HCT116 (cell line): Measurements from ENCODE around the gene ELAPOR2. TPM values are rescaled to one million over a fixed set of nuclear protein-coding genes. Genes with fewer than 3 reads are reported as not detected.

ENCODE experiments used
- ATAC-seq: fragments of 200-7000 bp; cut with Tn5 transposase; 2 replicates; pipeline ENCODE4 v1.9.1; 2020; ENCODE audit warnings: mild to moderate bottlenecking, moderate library complexity
- BruUV-seq: library from RNA; stranded (reverse); fragments of 400-500 nt; replicated peaks from 2 replicates; lab custom pipeline; 2021; lab: Mats Ljungman, UMichigan
- CTCF ChIA-PET: fragments of 300-600 bp; sonication (Branson Sonifier 250); formaldehyde crosslinking; loops from one replicate; lab custom pipeline; 2021; ENCODE audit warnings: antibody characterized with exemption; lab: Charles Lee
- POLR2A ChIA-PET: fragments of 300-600, 350-600 bp; sonication (Branson Sonifier 250); formaldehyde crosslinking; loops from one replicate; lab custom pipeline; 2021; ENCODE audit warnings: antibody characterized with exemption; lab: Charles Lee
- RAD21 ChIA-PET, 2 experiments: fragments of 300-600 bp; sonication (Branson Sonifier 250); formaldehyde crosslinking; loops; one replicate each; lab custom pipeline; 2023; ENCODE audit warnings: low total read pairs in 2 of 2; ENCODE audit not compliant: uncharacterized antibody in 2 of 2, unreplicated experiment in 2 of 2, low non-redundant PET in 1 of 2; lab: Charles Lee
- DNase-seq: peaks from one replicate; pipeline ENCODE4 v3.0.0-alpha.2; 2010; ENCODE audit warnings: low read depth, low spot score
- H2AFZ ChIP-seq: fragments of 200-600 bp; shearing (Covaris generic), sonication (generic); 2 replicates; pipeline ENCODE4 v1.6.1; 2017; ENCODE audit warnings: low read depth, mixed run types, mixed read lengths, antibody characterized with exemption, low read length; ENCODE audit not compliant: poor library complexity, severe bottlenecking
- H3K27ac ChIP-seq: 2 replicates; pipeline ENCODE4 v1.5.1; 2012; ENCODE audit warnings: low read depth, low read length
- H3K27me3 ChIP-seq: fragments of 200-600 bp; sonication (generic); 2 replicates; pipeline ENCODE4 v1.6.1; 2016; ENCODE audit warnings: mixed run types, low read length, mixed read lengths; ENCODE audit not compliant: insufficient read depth
- H3K36me3 ChIP-seq, 2 experiments: fragments of 200-500 bp in 1 of 2; fragments of 200-600 bp in 1 of 2; sonication (Bioruptor generic) in 1 of 2; sonication (generic) in 1 of 2; 2 replicates each; pipeline versions ENCODE4 v1.5.1 to v1.6.1; 2014 to 2016; ENCODE audit warnings: low read length in 2 of 2, inconsistent platforms in 1 of 2, mixed read lengths in 1 of 2, mixed run types in 1 of 2; ENCODE audit not compliant: insufficient read depth in 2 of 2, control insufficient read depth in 1 of 2
- H3K4me1 ChIP-seq, 2 experiments: fragments of 200-600 bp in 1 of 2; sonication (generic) in 1 of 2; 2 replicates each; pipeline versions ENCODE4 v1.5.1 to v1.6.1; 2012 to 2017; ENCODE audit warnings: low read length in 2 of 2, inconsistent platforms in 1 of 2, mild to moderate bottlenecking in 1 of 2, mixed read lengths in 1 of 2, mixed run types in 1 of 2, moderate library complexity in 1 of 2; ENCODE audit not compliant: insufficient read depth in 2 of 2, control insufficient read depth in 1 of 2
- H3K4me2 ChIP-seq: fragments of 200-600 bp; sonication (generic); 2 replicates; pipeline ENCODE4 v1.6.1; 2017; ENCODE audit warnings: mixed run types, low read length, mixed read lengths
- H3K4me3 ChIP-seq, 2 experiments: fragments of 200-600 bp in 1 of 2; sonication (generic) in 1 of 2; replicated peaks in 1 of 2; 2 replicates each; pipeline ENCODE4 v1.5.1; 2011 to 2016; ENCODE audit warnings: low read length in 2 of 2, control low read depth in 1 of 2, low read depth in 1 of 2, mild to moderate bottlenecking in 1 of 2, mixed read lengths in 1 of 2, mixed run types in 1 of 2
- H3K79me2 ChIP-seq: fragments of 200-600 bp; sonication (generic); 2 replicates; pipeline ENCODE4 v1.6.1; 2017; ENCODE audit warnings: mild to moderate bottlenecking, mixed run types, low read length, moderate library complexity, mixed read lengths; ENCODE audit not compliant: insufficient read depth
- H3K9ac ChIP-seq: fragments of 200-600 bp; sonication (generic); 2 replicates; pipeline ENCODE4 v1.6.1; 2016; ENCODE audit warnings: low read length, mixed read lengths
- H3K9me2 ChIP-seq: fragments of 200-600 bp; sonication (generic), shearing (Covaris generic); 2 replicates; pipeline ENCODE4 v1.6.1; 2017; ENCODE audit warnings: mixed run types, mild to moderate bottlenecking, moderate library complexity; ENCODE audit not compliant: insufficient read depth
- H3K9me3 ChIP-seq, 2 experiments: fragments of 200-500 bp in 1 of 2; fragments of 200-600 bp in 1 of 2; sonication (Bioruptor generic) in 1 of 2; sonication (generic) in 1 of 2; 2 replicates each; pipeline ENCODE4 v1.6.1; 2014 to 2017; ENCODE audit warnings: low read length in 2 of 2, mixed read lengths in 2 of 2, inconsistent platforms in 1 of 2, low read depth in 1 of 2, mild to moderate bottlenecking in 1 of 2, mixed run types in 1 of 2, moderate library complexity in 1 of 2; ENCODE audit not compliant: control insufficient read depth in 1 of 2, insufficient read depth in 1 of 2
- H4K20me1 ChIP-seq: fragments of 200-600 bp; sonication (generic), shearing (Covaris generic); 2 replicates; pipeline ENCODE4 v1.6.1; 2017; ENCODE audit warnings: mixed run types, mild to moderate bottlenecking, moderate library complexity; ENCODE audit not compliant: insufficient read depth
- CBX3 ChIP-seq: IDR thresholded peaks from 2 replicates; pipeline ENCODE4 v1.6.1; 2012; ENCODE audit warnings: low read depth
- CEBPB ChIP-seq: IDR thresholded peaks from 2 replicates; pipeline ENCODE4 v1.6.1; 2012; ENCODE audit warnings: low read depth
- CTCF ChIP-seq, 3 experiments: fragments of 200-600 bp in 1 of 3; sonication (generic) in 1 of 3; IDR thresholded peaks in 2 of 3; conservative IDR thresholded peaks in 1 of 3; 2 replicates each; pipeline ENCODE4 v1.5.1; 2012 to 2017; ENCODE audit warnings: low read depth in 2 of 3, low read length in 2 of 3, antibody characterized with exemption in 1 of 3, borderline replicate concordance in 1 of 3, control low read depth in 1 of 3, mild to moderate bottlenecking in 1 of 3, mixed read lengths in 1 of 3, mixed run types in 1 of 3, moderate library complexity in 1 of 3; ENCODE audit not compliant: insufficient read depth in 1 of 3
- EZH2 ChIP-seq: fragments of 200-600 bp; sonication (generic); IDR thresholded peaks from 2 replicates; pipeline ENCODE4 v1.6.1; 2017; ENCODE audit warnings: antibody characterized with exemption, mixed run types
- FOSL1 ChIP-seq: IDR thresholded peaks from 2 replicates; pipeline ENCODE4 v1.6.1; 2012; ENCODE audit warnings: low read depth
- JUND ChIP-seq: IDR thresholded peaks from 2 replicates; pipeline ENCODE4 v1.6.1; 2012
- MAX ChIP-seq: IDR thresholded peaks from 2 replicates; pipeline ENCODE4 v1.6.1; 2012
- POLR2A ChIP-seq: IDR thresholded peaks from 2 replicates; pipeline ENCODE4 v1.7.0; 2011; ENCODE audit warnings: borderline replicate concordance; ENCODE audit not compliant: insufficient read depth, insufficient read length; ENCODE audit errors: extremely low read depth
- POLR2AphosphoS5 ChIP-seq: IDR thresholded peaks from 2 replicates; pipeline ENCODE4 v1.6.1; 2011; ENCODE audit warnings: mild to moderate bottlenecking, low read depth, low read length, moderate library complexity
- RAD21 ChIP-seq: IDR thresholded peaks from 2 replicates; pipeline ENCODE4 v1.6.1; 2012; ENCODE audit warnings: low read depth, mild to moderate bottlenecking
- SIN3A ChIP-seq: IDR thresholded peaks from 2 replicates; pipeline ENCODE4 v1.6.1; 2012; ENCODE audit warnings: low read depth
- SRF ChIP-seq: IDR thresholded peaks from 2 replicates; pipeline ENCODE4 v1.6.1; 2012; ENCODE audit warnings: low read depth
- YY1 ChIP-seq: IDR thresholded peaks from 2 replicates; pipeline ENCODE4 v1.6.1; 2011; ENCODE audit warnings: low read length, low read depth, moderate library complexity, mild to moderate bottlenecking; ENCODE audit not compliant: insufficient replicate concordance; ENCODE audit errors: extremely low read depth
- ZFX ChIP-seq: fragments of 450-650 bp; IDR thresholded peaks from 2 replicates; pipeline ENCODE4 v1.6.1; 2017
- ZNF274 ChIP-seq: fragments of 200-500 bp; sonication (Bioruptor generic); IDR thresholded peaks from 2 replicates; pipeline ENCODE4 v1.6.1; 2014; ENCODE audit warnings: mild to moderate bottlenecking, low read depth, low read length, inconsistent platforms
- intact Hi-C: fragments of 100-400 bp; cut with micrococcal nuclease; formaldehyde crosslinking; loops from 2 replicates; pipeline ENCODE4 v1.10.0; 2022
- total RNA-seq: library from RNA; stranded (reverse); gene quantifications from one replicate; pipeline ENCODE4 v1.2.1, GENCODE V29; 2021; ENCODE audit not compliant: unreplicated experiment
- TF ChIP-seq, protein P1 (sequence below): IDR thresholded peaks from 2 replicates; pipeline ENCODE4 v1.6.1; 2012
- TF ChIP-seq, protein P2 (sequence below): IDR thresholded peaks from 2 replicates; pipeline ENCODE4 v1.6.1; 2012; ENCODE audit warnings: low read depth

The ELAPOR2 gene
- total RNA-seq, 1 experiment from 2014 or later = 26.0 TPM

- no peak for ATAC-seq
- no peak overlapping the region for H3K9ac ChIP-seq
- no peak overlapping the region for H3K4me3 ChIP-seq
- no peaks in the 10 kb centered on the region for H3K36me3 ChIP-seq
- BruUV-seq = no TSS peak
- intact Hi-C loops = no loop called here
- H3K79me2 ChIP-seq = no peaks in the 10 kb centered on the region
- no peak for DNase-seq
- no peaks in the 10 kb centered on the region for H3K27me3 ChIP-seq
- H3K4me1 ChIP-seq = no peaks in the 10 kb centered on the region
- no peak overlapping the region for H3K27ac ChIP-seq
- H4K20me1 ChIP-seq = no peaks in the 10 kb centered on the region
- RAD21 ChIA-PET = no interaction called here
- no peak overlapping the region for H2AFZ ChIP-seq
- TF ChIP-seq RAD21 (no peak), EZH2 (no peak), CEBPB (no peak), SRF (no peak), MAX (no peak), YY1 (no peak), SIN3A (no peak), ZFX (no peak), POLR2AphosphoS5 (no peak), CBX3 (no peak), POLR2A (no peak), CTCF (IDR thresholded peaks at IDR 0.05 in 2 of 3, conservative IDR thresholded peaks at IDR 0.05 in 1 of 3; ENCODE audit: borderline replicate concordance in 1 of 3, insufficient read depth in 1 of 3, low read depth in 2 of 3, low read length in 2 of 3) (no peak), ZNF274 (no peak), JUND (no peak), FOSL1 (no peak)
- TF ChIP-seq, protein P1, sequence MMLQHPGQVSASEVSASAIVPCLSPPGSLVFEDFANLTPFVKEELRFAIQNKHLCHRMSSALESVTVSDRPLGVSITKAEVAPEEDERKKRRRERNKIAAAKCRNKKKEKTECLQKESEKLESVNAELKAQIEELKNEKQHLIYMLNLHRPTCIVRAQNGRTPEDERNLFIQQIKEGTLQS = no peak
- TF ChIP-seq, protein P2, sequence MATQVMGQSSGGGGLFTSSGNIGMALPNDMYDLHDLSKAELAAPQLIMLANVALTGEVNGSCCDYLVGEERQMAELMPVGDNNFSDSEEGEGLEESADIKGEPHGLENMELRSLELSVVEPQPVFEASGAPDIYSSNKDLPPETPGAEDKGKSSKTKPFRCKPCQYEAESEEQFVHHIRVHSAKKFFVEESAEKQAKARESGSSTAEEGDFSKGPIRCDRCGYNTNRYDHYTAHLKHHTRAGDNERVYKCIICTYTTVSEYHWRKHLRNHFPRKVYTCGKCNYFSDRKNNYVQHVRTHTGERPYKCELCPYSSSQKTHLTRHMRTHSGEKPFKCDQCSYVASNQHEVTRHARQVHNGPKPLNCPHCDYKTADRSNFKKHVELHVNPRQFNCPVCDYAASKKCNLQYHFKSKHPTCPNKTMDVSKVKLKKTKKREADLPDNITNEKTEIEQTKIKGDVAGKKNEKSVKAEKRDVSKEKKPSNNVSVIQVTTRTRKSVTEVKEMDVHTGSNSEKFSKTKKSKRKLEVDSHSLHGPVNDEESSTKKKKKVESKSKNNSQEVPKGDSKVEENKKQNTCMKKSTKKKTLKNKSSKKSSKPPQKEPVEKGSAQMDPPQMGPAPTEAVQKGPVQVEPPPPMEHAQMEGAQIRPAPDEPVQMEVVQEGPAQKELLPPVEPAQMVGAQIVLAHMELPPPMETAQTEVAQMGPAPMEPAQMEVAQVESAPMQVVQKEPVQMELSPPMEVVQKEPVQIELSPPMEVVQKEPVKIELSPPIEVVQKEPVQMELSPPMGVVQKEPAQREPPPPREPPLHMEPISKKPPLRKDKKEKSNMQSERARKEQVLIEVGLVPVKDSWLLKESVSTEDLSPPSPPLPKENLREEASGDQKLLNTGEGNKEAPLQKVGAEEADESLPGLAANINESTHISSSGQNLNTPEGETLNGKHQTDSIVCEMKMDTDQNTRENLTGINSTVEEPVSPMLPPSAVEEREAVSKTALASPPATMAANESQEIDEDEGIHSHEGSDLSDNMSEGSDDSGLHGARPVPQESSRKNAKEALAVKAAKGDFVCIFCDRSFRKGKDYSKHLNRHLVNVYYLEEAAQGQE = no peak
- TF ChIP-seq, all 23 proteins: peak for 0
- ChIA-PET CTCF (no interaction called here), POLR2A (no interaction called here)
- Histone ChIP-seq H3K9me2 (no peaks in the 10 kb centered on the region), H3K9me3 (no peaks in the 10 kb centered on the region), H3K4me2 (no peak overlapping the region)
Observed at GRCh38 chr7:87091487-87092066, 32.1 kb upstream of the ELAPOR2 start.
